HG02884 (cell line): ENCODE results near the gene SDR42E1.
"Not testable (repeated sequence)": the region's sequence is repeated elsewhere in the genome, so short reads cannot be mapped to it uniquely, and the experiment has no call there.

ENCODE experiments used
- ATAC-seq: cut with Tn5 transposase; IDR thresholded peaks from one replicate; pipeline ENCODE4 v1.9.1; 2021; ENCODE audit warnings: mild to moderate bottlenecking, moderate library complexity; ENCODE audit not compliant: unreplicated experiment

Gene SDR42E1

GRCh38 chr16:82007189-82007588 is 4.1 kb downstream of the SDR42E1 start:
- ATAC-seq, result no peak

- ATAC-seq, result no peak
Measured at GRCh38 chr16:82006036-82006435, 5.2 kb downstream of the SDR42E1 start.

DNA sequence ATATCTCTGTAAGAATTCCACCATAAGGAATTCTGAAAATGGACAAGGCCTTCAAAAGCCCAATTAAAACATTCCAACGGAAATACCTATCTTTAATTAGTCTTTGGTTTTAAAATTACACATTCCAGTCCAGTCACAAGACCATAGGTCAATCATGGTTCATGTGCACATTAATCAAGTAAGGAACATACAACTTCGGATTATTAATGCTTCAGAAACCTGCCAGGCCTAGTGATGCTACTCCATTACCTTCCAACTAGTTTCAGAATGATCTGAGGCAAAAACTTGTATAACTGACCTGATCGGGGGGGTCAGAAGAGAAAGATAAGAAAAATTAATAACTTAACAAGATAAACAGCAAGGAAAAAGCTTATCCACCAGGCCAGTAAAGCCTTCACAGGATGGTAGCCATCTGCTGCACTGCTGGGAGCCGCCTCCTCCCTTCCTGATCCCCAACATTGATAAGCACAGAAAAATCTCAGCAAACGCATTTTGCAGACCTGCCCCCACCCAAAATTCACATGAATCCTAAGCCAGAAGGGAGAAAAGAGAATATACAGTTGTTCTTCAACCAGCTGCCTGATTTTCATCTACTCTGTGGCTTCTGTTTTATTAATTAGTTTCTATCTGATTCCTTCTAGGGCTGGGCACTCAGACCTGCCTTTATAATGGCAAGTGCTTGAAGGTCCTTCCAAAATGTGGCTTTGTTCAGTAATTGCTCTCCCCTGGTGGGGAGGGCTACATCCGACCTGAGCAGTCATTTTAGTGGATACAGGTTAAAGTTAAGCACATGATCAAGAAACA is 6.0 kb downstream of the SDR42E1 start:
- no peak for ATAC-seq

- ATAC-seq, result no peak
Measured at GRCh38 chr16:82004601-82005000, 6.7 kb downstream of the SDR42E1 start.

DNA sequence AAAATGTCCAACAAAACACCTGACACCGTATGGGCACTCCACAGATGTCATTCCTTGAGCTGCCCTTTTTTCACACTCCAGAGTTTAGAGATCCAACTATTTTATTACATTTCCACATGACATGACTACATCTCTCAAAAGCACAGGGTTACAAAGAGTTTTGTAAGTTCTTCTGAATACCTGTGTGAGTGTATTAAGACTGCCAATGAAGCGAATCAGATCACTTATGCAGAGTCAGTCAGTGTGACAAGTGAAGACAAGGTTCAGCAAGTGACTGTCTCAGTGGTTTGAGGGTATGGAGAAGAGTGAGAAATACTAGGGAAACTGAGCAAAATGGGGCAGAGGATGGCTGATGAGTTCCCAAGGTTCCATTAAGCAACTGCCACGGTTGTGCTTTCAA is 8.4 kb downstream of the SDR42E1 start:
- ATAC-seq, result no peak

DNA sequence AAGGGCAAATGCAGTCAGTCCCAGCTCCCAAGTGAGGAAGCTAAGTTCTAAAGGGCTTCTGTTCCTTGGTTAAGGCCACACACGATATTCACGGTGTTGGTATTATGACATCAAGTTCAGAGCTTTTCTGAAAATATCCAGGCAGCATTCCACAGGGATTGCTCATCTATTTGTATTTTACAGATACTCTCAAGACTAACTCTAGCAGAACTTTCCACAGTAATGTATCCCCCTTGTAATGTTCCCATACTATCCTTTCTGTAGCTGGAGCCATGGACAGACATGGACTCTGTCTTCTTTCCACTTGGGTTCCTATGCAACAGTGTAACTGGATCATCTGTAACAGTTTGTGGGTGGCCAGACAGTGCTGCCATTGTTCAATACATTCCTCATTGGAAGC is 13.5 kb downstream of the SDR42E1 start:
- ATAC-seq, result no peak

GRCh38 chr16:81996664-81997509 is 14.4 kb downstream of the SDR42E1 start:
- no peak for ATAC-seq

- no peak for ATAC-seq
Measured at GRCh38 chr16:81995651-81996050, 15.6 kb downstream of the SDR42E1 start.

- ATAC-seq, result no peak
Measured at GRCh38 chr16:81994485-81994884, 16.8 kb downstream of the SDR42E1 start.

GRCh38 chr16:81992859-81993258 is 18.4 kb downstream of the SDR42E1 start:
- no peak for ATAC-seq

DNA sequence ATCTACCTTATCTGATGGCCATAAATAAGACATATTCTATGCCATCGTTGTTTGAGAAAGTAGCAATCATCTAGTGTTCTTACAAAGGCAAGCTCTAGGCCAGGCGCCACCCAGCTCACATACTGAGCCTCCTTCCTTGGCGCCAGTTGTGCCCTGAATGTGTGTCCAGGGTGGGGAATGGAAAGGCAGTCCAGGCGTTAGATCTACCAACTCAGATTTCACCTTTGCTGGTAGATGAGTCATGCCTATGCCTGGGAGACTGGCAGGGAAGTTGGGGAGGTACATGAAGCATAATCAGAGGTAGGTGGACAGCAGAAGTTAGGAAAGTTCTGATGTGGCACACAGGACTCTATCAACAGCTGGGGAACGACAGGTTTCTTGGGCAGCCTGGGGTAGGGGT is 23.6 kb downstream of the SDR42E1 start:
- ATAC-seq, result no peak

DNA sequence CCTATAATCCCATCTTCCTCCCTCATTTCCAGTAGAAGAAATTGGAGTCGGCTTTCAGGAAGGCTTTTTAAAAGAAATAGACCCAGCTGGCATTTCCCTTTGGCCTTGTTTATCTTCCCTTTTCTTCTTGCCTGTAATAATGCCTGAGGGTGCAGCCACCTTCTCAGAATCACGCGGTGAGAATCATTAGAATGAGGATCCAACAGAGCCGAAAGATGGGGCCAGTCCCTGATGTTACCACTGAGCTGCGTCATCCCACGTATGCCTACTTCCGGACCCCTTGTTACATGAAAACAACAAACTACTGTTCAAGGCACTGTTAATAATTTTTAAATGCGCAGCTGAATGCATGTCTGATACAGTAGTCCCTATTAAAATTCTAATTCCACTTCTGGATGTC is 24.1 kb downstream of the SDR42E1 start:
- no peak for ATAC-seq

GRCh38 chr16:81977335-81977942 is 33.8 kb downstream of the SDR42E1 start:
- not testable (repeated sequence) for ATAC-seq

- no peak for ATAC-seq
Measured at GRCh38 chr16:81975637-81976036, 35.6 kb downstream of the SDR42E1 start.

DNA sequence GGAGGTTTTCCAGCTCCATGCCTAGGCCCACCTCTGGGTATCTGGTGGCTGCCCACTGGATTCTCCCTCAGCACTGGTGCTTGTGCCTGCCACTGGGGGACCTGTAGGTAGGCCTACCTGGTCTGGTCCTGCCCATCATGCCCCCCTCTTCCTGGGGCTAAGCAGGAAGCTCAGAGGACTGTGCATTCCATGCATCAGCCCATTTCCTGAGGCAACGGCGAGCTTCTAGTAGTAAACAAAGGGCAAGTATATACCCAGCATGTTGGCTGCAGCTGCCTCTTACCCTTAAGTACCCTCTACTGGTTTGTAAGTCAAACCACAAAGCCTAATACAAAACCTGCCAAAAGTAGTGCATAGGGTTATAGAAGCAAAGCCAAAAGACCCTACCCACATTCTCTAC is 37.5 kb downstream of the SDR42E1 start:
- ATAC-seq, result no peak

GRCh38 chr16:81971853-81972252 is 39.4 kb downstream of the SDR42E1 start:
- no peak for ATAC-seq

GRCh38 chr16:81967358-81967757 is 43.9 kb downstream of the SDR42E1 start:
- no peak for ATAC-seq

DNA sequence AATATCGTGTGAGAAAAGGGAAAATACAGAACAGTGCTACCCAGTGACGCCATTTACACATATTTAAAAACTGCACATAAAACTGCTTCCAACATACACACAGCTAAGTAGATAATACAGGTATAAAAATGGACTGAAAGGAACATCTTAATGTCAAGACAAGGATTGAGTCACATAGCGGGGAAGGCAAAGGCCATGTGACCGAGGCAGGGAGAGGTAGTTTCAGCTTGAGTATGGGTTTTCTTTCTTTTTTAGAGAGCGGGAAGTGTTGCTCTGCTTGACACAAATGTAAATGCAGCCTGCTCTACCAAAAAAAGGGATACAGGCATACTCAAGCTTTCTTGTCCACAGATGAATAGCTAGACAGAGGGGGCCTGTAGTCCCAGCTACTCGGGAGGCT is 46.5 kb downstream of the SDR42E1 start:
- no peak for ATAC-seq

- no peak for ATAC-seq
Measured at GRCh38 chr16:81956213-81956948, 54.9 kb downstream of the SDR42E1 start.

- ATAC-seq, result no peak
Measured at GRCh38 chr16:81951564-81951963, 59.7 kb downstream of the SDR42E1 start.

- ATAC-seq, result no peak
Measured at GRCh38 chr16:81946206-81946605, 65.1 kb downstream of the SDR42E1 start.
